GM12878 (cell line): ENCODE data around the gene RDH12. TPM values are rescaled to one million over a fixed set of nuclear protein-coding genes. Genes with fewer than 3 reads are reported as not detected.

Experiments
- ATAC-seq: fragments of 200-7000 bp; cut with Tn5 transposase; 3 replicates; pipeline ENCODE4 v1.9.1; 2020; ENCODE audit warnings: mild to moderate bottlenecking, moderate library complexity
- BruUV-seq: library from RNA; stranded (reverse); fragments of 400-500 nt; replicated peaks from 2 replicates; lab custom pipeline; 2021; lab: Mats Ljungman, UMichigan
- CTCF ChIA-PET: fragments of 300-600 bp; sonication (Branson Sonifier 250); formaldehyde crosslinking; extraction: SDS; loops from one replicate; lab custom pipeline; 2021; ENCODE audit warnings: inconsistent platforms; lab: Yijun Ruan, JAX
- POLR2A ChIA-PET: fragments of 350-600 bp; formaldehyde crosslinking; extraction: SDS; loops from one replicate; lab custom pipeline; 2021; ENCODE audit warnings: inconsistent platforms; lab: Charles Lee
- RAD21 ChIA-PET: fragments of 300-600 bp; sonication (Branson Sonifier 250); formaldehyde crosslinking; loops from one replicate; lab custom pipeline; 2023; ENCODE audit warnings: antibody characterized with exemption; ENCODE audit not compliant: unreplicated experiment; lab: Charles Lee
- SMC1A ChIA-PET: fragments of 300-600 bp; sonication (Branson Sonifier 250); formaldehyde crosslinking; loops from one replicate; lab custom pipeline; 2023; ENCODE audit not compliant: unreplicated experiment, uncharacterized antibody; lab: Charles Lee
- DNase-seq: peaks from one replicate; pipeline ENCODE4 v3.0.0-alpha.2; 2011; ENCODE audit warnings: low read depth, low spot score
- FAIRE-seq: peaks from 3 replicates; lab custom pipeline; 2011; peaks lifted over from hg19 to GRCh38; lab: Jason Lieb, UNC
- H2AFZ ChIP-seq: 2 replicates; pipeline ENCODE4 v1.6.0; 2011; ENCODE audit warnings: low read depth, low read length, control low read depth; ENCODE audit not compliant: control insufficient read depth
- H3K27ac ChIP-seq: 2 replicates; pipeline ENCODE4 v1.5.1; 2011; ENCODE audit warnings: control low read depth; ENCODE audit not compliant: control insufficient read depth, insufficient read depth
- H3K27me3 ChIP-seq, 2 experiments: replicated peaks in 1 of 2; 2 replicates each; pipeline versions ENCODE4 v1.6.0 to v1.6.1; 2011; ENCODE audit warnings: low read length in 1 of 2; ENCODE audit not compliant: control insufficient read depth in 2 of 2, insufficient read depth in 2 of 2
- H3K36me3 ChIP-seq, 2 experiments: 2 replicates each; pipeline ENCODE4 v1.5.1; 2011; ENCODE audit warnings: low read length in 1 of 2; ENCODE audit not compliant: control insufficient read depth in 2 of 2, insufficient read depth in 2 of 2
- H3K4me1 ChIP-seq: 2 replicates; pipeline ENCODE4 v1.6.1; 2011; ENCODE audit warnings: mild to moderate bottlenecking, low read length, moderate library complexity, mixed read lengths; ENCODE audit not compliant: control insufficient read depth, insufficient read depth
- H3K4me2 ChIP-seq: 2 replicates; pipeline ENCODE4 v1.6.0; 2011; ENCODE audit warnings: control low read depth; ENCODE audit not compliant: control insufficient read depth, insufficient read depth
- H3K4me3 ChIP-seq: fragments of 200-600 bp; sonication (generic); 2 replicates; pipeline ENCODE4 v1.5.1; 2016
- H3K79me2 ChIP-seq: 2 replicates; pipeline ENCODE4 v1.6.0; 2011; ENCODE audit warnings: low read length; ENCODE audit not compliant: control insufficient read depth, insufficient read depth
- H3K9ac ChIP-seq: 2 replicates; pipeline ENCODE4 v1.8.0; 2011; ENCODE audit warnings: low read length, control low read depth, mixed read lengths; ENCODE audit not compliant: control insufficient read depth, insufficient read depth
- H3K9me3 ChIP-seq: replicated peaks from 3 replicates; pipeline ENCODE4 v1.5.1; 2011; ENCODE audit warnings: mild to moderate bottlenecking, low read length; ENCODE audit not compliant: control insufficient read depth, insufficient read depth
- H4K20me1 ChIP-seq: 2 replicates; pipeline ENCODE4 v1.6.0; 2011; ENCODE audit not compliant: control insufficient read depth, insufficient read depth
- EP300 ChIP-seq, 2 experiments: fragments of 150-350 bp in 1 of 2; IDR thresholded peaks; 2 replicates each; pipeline ENCODE4 v1.6.1; 2011 to 2012; ENCODE audit warnings: low read depth in 2 of 2, low read length in 2 of 2, borderline replicate concordance in 1 of 2, improper control_type of control experiment in 1 of 2, inconsistent platforms in 1 of 2; ENCODE audit not compliant: control insufficient read depth in 1 of 2
- GATAD2B ChIP-seq: fragments of 450-650 bp; conservative IDR thresholded peaks from 2 replicates; pipeline ENCODE4 v1.6.1; 2017; ENCODE audit warnings: low read depth, mild to moderate bottlenecking, moderate library complexity
- MEF2B ChIP-seq: fragments of 450-650 bp; IDR thresholded peaks from 2 replicates; pipeline ENCODE4 v1.6.1; 2018; ENCODE audit warnings: mild to moderate bottlenecking, moderate library complexity; ENCODE audit not compliant: partially characterized antibody, poor library complexity, severe bottlenecking
- whole genome bisulfite sequencing: methylation state at CpG from one replicate; pipeline ENCODE4 v1.1.6; 2016; ENCODE audit warnings: low lambda C conversion rate; ENCODE audit not compliant: insufficient replicate concordance, insufficient coverage; ENCODE audit errors: missing lambda C conversion rate; 5-methylcytosine and 5-hydroxymethylcytosine counted together
- in situ Hi-C: fragments of 300-500 bp; cut with MboI; formaldehyde crosslinking; loops from 9 replicates; pipeline ENCODE4 v1.14.3; 2018; ENCODE audit warnings: mixed read lengths
- intact Hi-C: fragments of 100-400 bp; cut with micrococcal nuclease; formaldehyde crosslinking; loops from one replicate; pipeline ENCODE4 v1.14.2; 2022; ENCODE audit not compliant: unreplicated experiment
- polyA plus RNA-seq, 11 experiments: library from polyadenylated mRNA; depleted of rRNA in 4 of 11; unstranded in 6 of 11; stranded (reverse) in 5 of 11; fragments of >200 nt; fragmentation: Nextera tagmentation in 4 of 11; fragmentation: Illumina TruSeq in 1 of 11; extraction: Ambion mirVana in 4 of 11; extraction: Trizol in 1 of 11; gene quantifications; 1 replicate in 1 of 11; 2 replicates in 10 of 11; pipeline versions ENCODE4 v1.2.1 to v1.2.3, GENCODE V29; 2011 to 2016; ENCODE audit warnings: inconsistent platforms in 2 of 11, missing spikeins in 2 of 11, low read depth in 1 of 11
- total RNA-seq, 4 experiments: library from RNA; depleted of rRNA in 3 of 4; stranded (reverse); fragments of >200 nt in 3 of 4; fragmentation: Illumina TruSeq in 1 of 4; extraction: Trizol in 1 of 4; gene quantifications; 2 replicates each; pipeline versions ENCODE4 v1.2.1 to v1.2.3, GENCODE V29; 2013 to 2021
- TF ChIP-seq, protein P1 (sequence below): fragments of 450-650 bp; IDR thresholded peaks from 2 replicates; pipeline ENCODE4 v1.6.1; 2017; ENCODE audit warnings: mild to moderate bottlenecking, moderate library complexity
- TF ChIP-seq, protein P2 (sequence below): fragments of 450-650 bp; formaldehyde crosslinking; IDR thresholded peaks from 2 replicates; pipeline ENCODE4 v1.4.0; 2020; ENCODE audit warnings: mild to moderate bottlenecking, moderate library complexity

RDH12 gene
- total and polyA plus RNA-seq, 10 of the 15 experiments (the other 5 are each of a cell fraction or from before 2014, with no cell fraction given), result not detected

DNA sequence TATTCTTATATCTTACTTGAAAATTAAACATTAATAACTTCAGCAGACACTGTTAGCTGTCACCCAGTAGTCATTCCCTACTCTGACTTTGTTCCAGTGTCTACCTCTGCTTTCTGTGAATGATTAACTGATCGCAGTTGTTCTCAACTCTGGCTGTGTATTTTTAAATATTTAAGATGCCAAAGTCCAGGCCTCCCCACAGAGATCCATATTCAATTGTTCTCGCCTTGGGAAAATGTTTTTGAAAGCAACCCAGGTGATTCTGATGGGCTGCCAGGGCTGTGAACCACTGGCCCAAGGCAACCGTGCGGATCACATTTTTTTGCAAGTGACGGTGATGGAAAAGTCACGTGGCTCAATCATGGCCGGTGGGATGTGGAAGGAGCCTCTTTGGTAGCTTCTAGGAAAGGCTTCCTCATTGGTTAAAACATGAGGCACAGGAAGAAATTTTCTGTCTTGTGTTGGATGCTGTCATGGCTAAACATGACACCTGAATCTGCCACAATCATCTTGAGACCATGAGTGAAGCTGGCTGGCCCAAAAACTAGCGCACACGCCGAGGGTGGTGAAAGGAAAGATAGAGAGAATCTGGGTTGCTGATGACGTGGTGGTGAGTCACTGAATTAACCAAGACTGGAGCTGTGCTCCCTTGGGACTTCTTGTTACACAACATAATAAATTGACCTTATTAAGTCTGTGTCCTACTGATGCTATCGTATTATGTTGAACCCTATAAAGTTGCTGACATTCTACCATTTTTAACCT, 37.2 kb downstream of the RDH12 start:
- H3K79me2 ChIP-seq, result no peaks in the 10 kb centered on the region
- no peak overlapping the region for H3K9ac ChIP-seq
- no peak for FAIRE-seq
- ChIA-PET RAD21 (no interaction called here), POLR2A (no interaction called here), SMC1A (no interaction called here), CTCF (no interaction called here)
- no peaks in the 10 kb centered on the region for H3K9me3 ChIP-seq
- no peaks in the 10 kb centered on the region for H3K36me3 ChIP-seq
- BruUV-seq, result no TSS peak
- H3K27ac ChIP-seq, result no peak overlapping the region
- in situ Hi-C loops (no loop called here), intact Hi-C loops (no loop called here)
- TF ChIP-seq, protein P1, sequence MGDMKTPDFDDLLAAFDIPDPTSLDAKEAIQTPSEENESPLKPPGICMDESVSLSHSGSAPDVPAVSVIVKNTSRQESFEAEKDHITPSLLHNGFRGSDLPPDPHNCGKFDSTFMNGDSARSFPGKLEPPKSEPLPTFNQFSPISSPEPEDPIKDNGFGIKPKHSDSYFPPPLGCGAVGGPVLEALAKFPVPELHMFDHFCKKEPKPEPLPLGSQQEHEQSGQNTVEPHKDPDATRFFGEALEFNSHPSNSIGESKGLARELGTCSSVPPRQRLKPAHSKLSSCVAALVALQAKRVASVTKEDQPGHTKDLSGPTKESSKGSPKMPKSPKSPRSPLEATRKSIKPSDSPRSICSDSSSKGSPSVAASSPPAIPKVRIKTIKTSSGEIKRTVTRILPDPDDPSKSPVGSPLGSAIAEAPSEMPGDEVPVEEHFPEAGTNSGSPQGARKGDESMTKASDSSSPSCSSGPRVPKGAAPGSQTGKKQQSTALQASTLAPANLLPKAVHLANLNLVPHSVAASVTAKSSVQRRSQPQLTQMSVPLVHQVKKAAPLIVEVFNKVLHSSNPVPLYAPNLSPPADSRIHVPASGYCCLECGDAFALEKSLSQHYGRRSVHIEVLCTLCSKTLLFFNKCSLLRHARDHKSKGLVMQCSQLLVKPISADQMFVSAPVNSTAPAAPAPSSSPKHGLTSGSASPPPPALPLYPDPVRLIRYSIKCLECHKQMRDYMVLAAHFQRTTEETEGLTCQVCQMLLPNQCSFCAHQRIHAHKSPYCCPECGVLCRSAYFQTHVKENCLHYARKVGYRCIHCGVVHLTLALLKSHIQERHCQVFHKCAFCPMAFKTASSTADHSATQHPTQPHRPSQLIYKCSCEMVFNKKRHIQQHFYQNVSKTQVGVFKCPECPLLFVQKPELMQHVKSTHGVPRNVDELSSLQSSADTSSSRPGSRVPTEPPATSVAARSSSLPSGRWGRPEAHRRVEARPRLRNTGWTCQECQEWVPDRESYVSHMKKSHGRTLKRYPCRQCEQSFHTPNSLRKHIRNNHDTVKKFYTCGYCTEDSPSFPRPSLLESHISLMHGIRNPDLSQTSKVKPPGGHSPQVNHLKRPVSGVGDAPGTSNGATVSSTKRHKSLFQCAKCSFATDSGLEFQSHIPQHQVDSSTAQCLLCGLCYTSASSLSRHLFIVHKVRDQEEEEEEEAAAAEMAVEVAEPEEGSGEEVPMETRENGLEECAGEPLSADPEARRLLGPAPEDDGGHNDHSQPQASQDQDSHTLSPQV, result no peak
- peak; percentile 20 for TF ChIP-seq MEF2B
- TF ChIP-seq GATAD2B, result no peak
- TF ChIP-seq EP300 (IDR thresholded peaks at IDR 0.05; ENCODE audit: borderline replicate concordance in 1 of 2, control insufficient read depth in 1 of 2, low read depth in 2 of 2, low read length in 2 of 2), result no peak
- TF ChIP-seq, protein P2, sequence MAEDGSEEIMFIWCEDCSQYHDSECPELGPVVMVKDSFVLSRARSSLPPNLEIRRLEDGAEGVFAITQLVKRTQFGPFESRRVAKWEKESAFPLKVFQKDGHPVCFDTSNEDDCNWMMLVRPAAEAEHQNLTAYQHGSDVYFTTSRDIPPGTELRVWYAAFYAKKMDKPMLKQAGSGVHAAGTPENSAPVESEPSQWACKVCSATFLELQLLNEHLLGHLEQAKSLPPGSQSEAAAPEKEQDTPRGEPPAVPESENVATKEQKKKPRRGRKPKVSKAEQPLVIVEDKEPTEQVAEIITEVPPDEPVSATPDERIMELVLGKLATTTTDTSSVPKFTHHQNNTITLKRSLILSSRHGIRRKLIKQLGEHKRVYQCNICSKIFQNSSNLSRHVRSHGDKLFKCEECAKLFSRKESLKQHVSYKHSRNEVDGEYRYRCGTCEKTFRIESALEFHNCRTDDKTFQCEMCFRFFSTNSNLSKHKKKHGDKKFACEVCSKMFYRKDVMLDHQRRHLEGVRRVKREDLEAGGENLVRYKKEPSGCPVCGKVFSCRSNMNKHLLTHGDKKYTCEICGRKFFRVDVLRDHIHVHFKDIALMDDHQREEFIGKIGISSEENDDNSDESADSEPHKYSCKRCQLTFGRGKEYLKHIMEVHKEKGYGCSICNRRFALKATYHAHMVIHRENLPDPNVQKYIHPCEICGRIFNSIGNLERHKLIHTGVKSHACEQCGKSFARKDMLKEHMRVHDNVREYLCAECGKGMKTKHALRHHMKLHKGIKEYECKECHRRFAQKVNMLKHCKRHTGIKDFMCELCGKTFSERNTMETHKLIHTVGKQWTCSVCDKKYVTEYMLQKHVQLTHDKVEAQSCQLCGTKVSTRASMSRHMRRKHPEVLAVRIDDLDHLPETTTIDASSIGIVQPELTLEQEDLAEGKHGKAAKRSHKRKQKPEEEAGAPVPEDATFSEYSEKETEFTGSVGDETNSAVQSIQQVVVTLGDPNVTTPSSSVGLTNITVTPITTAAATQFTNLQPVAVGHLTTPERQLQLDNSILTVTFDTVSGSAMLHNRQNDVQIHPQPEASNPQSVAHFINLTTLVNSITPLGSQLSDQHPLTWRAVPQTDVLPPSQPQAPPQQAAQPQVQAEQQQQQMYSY (CRISPR knock-in tag), result no peak
- no peak for DNase-seq
- H3K4me3 ChIP-seq, result no peak overlapping the region
- H2AFZ ChIP-seq, result no peak overlapping the region
- no peaks in the 10 kb centered on the region for H4K20me1 ChIP-seq
- H3K27me3 ChIP-seq, result no peaks in the 10 kb centered on the region
- H3K4me2 ChIP-seq, result no peak overlapping the region
- 48% methylated on average over 12 of the region's 12 CpGs for WGBS
- no peak for ATAC-seq
- H3K4me1 ChIP-seq, result no peaks in the 10 kb centered on the region
